ENCODE data around the gene SSC5D.

SSC5D gene

GRCh38 chr19:55457683-55458457 is 30.4 kb upstream of the SSC5D start:
- DNase-seq = no peak
- Histone ChIP-seq H3K36me3 (peaks cover 11% of the 10 kb centered on the region; the same call in 1 of the 2 replicates), H3K27me3 (ENCODE audit: insufficient read depth, low read depth, severe bottlenecking) (no peaks in the 10 kb centered on the region), H3K4me3 (ENCODE audit: low read depth, low read length) (no peak overlapping the region), H3K9me3 (ENCODE audit: severe bottlenecking) (no peaks in the 10 kb centered on the region), H3K27ac (peak overlapping the region; percentile 77)
- TF ChIP-seq CTCF (IDR thresholded peaks at IDR 0.05; ENCODE audit: low read depth, low read length) = no peak

GRCh38 chr19:55459551-55459949 is 28.7 kb upstream of the SSC5D start:
- H3K27ac ChIP-seq = peak overlapping the region; percentile 62
- TF ChIP-seq CTCF (IDR thresholded peaks at IDR 0.05; ENCODE audit: low read depth, low read length) = no peak
- H3K9me3 ChIP-seq (ENCODE audit: severe bottlenecking) = no peaks in the 10 kb centered on the region
- H3K36me3 ChIP-seq = peaks cover 8% of the 10 kb centered on the region; the same call in 1 of the 2 replicates
- DNase-seq = no peak
- no peak overlapping the region for H3K4me3 ChIP-seq (ENCODE audit: low read depth, low read length)
- no peaks in the 10 kb centered on the region for H3K27me3 ChIP-seq (ENCODE audit: insufficient read depth, low read depth, severe bottlenecking)

- Histone ChIP-seq H3K4me3 (ENCODE audit: low read depth, low read length) (peak overlapping the region; percentile 96; the same call in 1 of the 2 replicates), H3K27me3 (ENCODE audit: insufficient read depth, low read depth, severe bottlenecking) (no peaks in the 10 kb centered on the region), H3K36me3 (peaks cover 8% of the 10 kb centered on the region; the same call in 1 of the 2 replicates), H3K9me3 (ENCODE audit: severe bottlenecking) (no peaks in the 10 kb centered on the region), H3K27ac (peak overlapping the region; percentile 62)
- DNase-seq = no peak
- no peak for TF ChIP-seq CTCF (IDR thresholded peaks at IDR 0.05; ENCODE audit: low read depth, low read length)
These were observed 28.1 kb upstream of the SSC5D start for GRCh38 chr19:55459950-55460657.

GRCh38 chr19:55460670-55461258 is 27.5 kb upstream of the SSC5D start:
- TF ChIP-seq CTCF (IDR thresholded peaks at IDR 0.05; ENCODE audit: low read depth, low read length) = no peak
- Histone ChIP-seq H3K9me3 (ENCODE audit: severe bottlenecking) (no peaks in the 10 kb centered on the region), H3K4me3 (ENCODE audit: low read depth, low read length) (peak overlapping the region; percentile 96), H3K27ac (peak overlapping the region; percentile 83), H3K36me3 (peaks cover 2% of the 10 kb centered on the region; the same call in 1 of the 2 replicates), H3K27me3 (ENCODE audit: insufficient read depth, low read depth, severe bottlenecking) (no peaks in the 10 kb centered on the region)
- DNase-seq = peak; percentile 87

GRCh38 chr19:55461259-55461973 is 26.8 kb upstream of the SSC5D start, which contains the start of gene ISOC2:
TSS of gene ISOC2 (minus strand) at chr19:55461642. CDS start at chr19:55456486, 5,156 bp downstream.
- Histone ChIP-seq H3K4me3 (ENCODE audit: low read depth, low read length) (peak within 1 kb of the TSS; percentile 96), H3K27me3 (ENCODE audit: insufficient read depth, low read depth, severe bottlenecking) (no peaks in the 10 kb centered on the region), H3K27ac (peak within 1 kb of the TSS; percentile 83), H3K36me3 (peaks cover 2% of the 10 kb centered on the region; the same call in 1 of the 2 replicates), H3K9me3 (ENCODE audit: severe bottlenecking) (no peaks in the 10 kb centered on the region)
- TF ChIP-seq CTCF (IDR thresholded peaks at IDR 0.05; ENCODE audit: low read depth, low read length) = no peak
- DNase-seq = peak; percentile 100
